ENCODE measurements around the gene FCRL1. TPM values are rescaled to one million over a fixed set of nuclear protein-coding genes. Genes with fewer than 3 reads are reported as not detected.

Gene FCRL1
- total RNA-seq, 1 experiment from 2014 or later, result not detected

GRCh38 chr1:157849229-157849875 is 29.4 kb upstream of the FCRL1 start:
- no peak for TF ChIP-seq CTCF (conservative IDR thresholded peaks at IDR 0.05)
- H3K27ac Mint-ChIP-seq, result no peak overlapping the region
- no peak overlapping the region for H2AFZ ChIP-seq (ENCODE audit: low read length)

More at GRCh38 chr1:157849229-157849875, 29.4 kb upstream of the FCRL1 start:
- DNase-seq, result no peak
- H3K79me2 ChIP-seq (ENCODE audit: insufficient read depth, low read length), result no peaks in the 10 kb centered on the region
- no peak overlapping the region for H3K4me2 ChIP-seq (ENCODE audit: insufficient read depth, insufficient read length, low read length)
- Mint-ChIP-seq H3K4me1 (no peaks in the 10 kb centered on the region), H3K36me3 (ENCODE audit: insufficient read depth in 1 of 3, low read depth in 3 of 3) (no peaks in the 10 kb centered on the region), H3K4me3 (no peak overlapping the region), H3K27me3 (ENCODE audit: low read depth) (no peaks in the 10 kb centered on the region; the same call in none of the 2 replicates), H3K9me3 (no peaks in the 10 kb centered on the region; a peak in 1 of 5 replicates)
- no peak overlapping the region for H2BK120ac ChIP-seq (ENCODE audit: low read depth, low read length, poor library complexity, severe bottlenecking)
- H4K8ac ChIP-seq (replicated peaks; ENCODE audit: insufficient read length, low read depth, low read length), result no peak overlapping the region
- no peak overlapping the region for H2BK5ac ChIP-seq (ENCODE audit: insufficient read length, low read length)
- no peaks in the 10 kb centered on the region for H3K79me1 ChIP-seq (ENCODE audit: insufficient read depth, low read depth, low read length, poor library complexity, severe bottlenecking)
- no peak overlapping the region for H3K4ac ChIP-seq (ENCODE audit: low read depth, low read length)
- H4K20me1 ChIP-seq (ENCODE audit: control insufficient read depth, insufficient read depth, insufficient read length), result no peaks in the 10 kb centered on the region
- H2AK5ac ChIP-seq (ENCODE audit: insufficient read length, low read length), result no peak overlapping the region
- H3K9ac ChIP-seq (ENCODE audit: extremely low read depth, insufficient read length, low read length), result no peak overlapping the region
- H2BK12ac ChIP-seq (ENCODE audit: insufficient read length, low read depth, low read length), result no peak overlapping the region
- H3K23me2 ChIP-seq (ENCODE audit: insufficient read length, low read depth, low read length, poor library complexity, severe bottlenecking), result no peaks in the 10 kb centered on the region
- no peak overlapping the region for H3K23ac ChIP-seq (ENCODE audit: insufficient read length, low read depth, low read length)
- no peaks in the 10 kb centered on the region; the same call in 1 of the 2 replicates for H3K27me3 ChIP-seq (ENCODE audit: insufficient read depth, low read length)
- no peak overlapping the region for H3K18ac ChIP-seq (ENCODE audit: insufficient read length, low read depth, low read length)
- no peak overlapping the region for H2BK15ac ChIP-seq (ENCODE audit: low read depth, low read length)
- no peak overlapping the region for H3K14ac ChIP-seq (ENCODE audit: insufficient read depth, low read length)
- H3K27ac ChIP-seq (ENCODE audit: insufficient read length, low read depth, low read length), result no peak overlapping the region
- no CpG with 5 or more reads among the region's 2 CpGs for WGBS (ENCODE audit: extremely low coverage, insufficient read length, low lambda C conversion rate)
- no peaks in the 10 kb centered on the region for H3K4me1 ChIP-seq (ENCODE audit: insufficient read depth, low read length)
- no peak overlapping the region for H4K91ac ChIP-seq (ENCODE audit: insufficient read length, low read depth, low read length)
- H4K5ac ChIP-seq (ENCODE audit: insufficient read length, low read depth, low read length), result no peak overlapping the region
- H3K56ac ChIP-seq (ENCODE audit: insufficient read length, low read depth, low read length), result no peak overlapping the region
- no peak overlapping the region for H2BK20ac ChIP-seq (ENCODE audit: low read depth, low read length, poor library complexity, severe bottlenecking)
- H3T11ph ChIP-seq (ENCODE audit: low read length), result no peak overlapping the region
- H3K9me3 ChIP-seq (ENCODE audit: control insufficient read depth, low read depth, low read length), result no peaks in the 10 kb centered on the region

All from H9 (cell line).